ENCODE results near the gene CCDC12.
A peak's percentile ranks its signal among the peaks of the same experiment; 100 is the strongest.

Gene CCDC12

GRCh38 chr3:46926447-46926846 is 50.1 kb downstream of the CCDC12 start:
- peaks cover 27 to 65% (median 61%) of the 10 kb centered on the region in 5 donors for H3K4me1 ChIP-seq (ENCODE audit: control insufficient read depth in 5 of 5, insufficient read depth in 5 of 5, low read length in 5 of 5)
- H3K9ac ChIP-seq (ENCODE audit: low read length in 5 of 5) = peak overlapping the region in 1 of 5 donors; percentile 16
- peak overlapping the region; percentile 30 for H3K27ac ChIP-seq (ENCODE audit: low read depth, low read length)
- no peaks in the 10 kb centered on the region for H3K27me3 ChIP-seq (ENCODE audit: control insufficient read depth in 5 of 5, insufficient read depth in 4 of 5, low read length in 5 of 5)
- peaks cover 0 to 47% (median 44%) of the 10 kb centered on the region in 5 donors for H3K36me3 ChIP-seq (ENCODE audit: control insufficient read depth in 5 of 5, insufficient read depth in 5 of 5, low read length in 5 of 5)
- H3K9me3 ChIP-seq (ENCODE audit: control insufficient read depth in 5 of 5, low read length in 5 of 5) = no peaks in the 10 kb centered on the region
- H3K4me3 ChIP-seq (ENCODE audit: low read depth in 1 of 5, low read length in 5 of 5) = peak overlapping the region in 1 of 5 donors; percentile 20

- Histone ChIP-seq H3K4me3 (ENCODE audit: low read depth in 1 of 5, low read length in 5 of 5) (peak overlapping the region in 1 of 5 donors; percentile 0), H3K36me3 (ENCODE audit: control insufficient read depth in 5 of 5, insufficient read depth in 5 of 5, low read length in 5 of 5) (peaks cover 0 to 51% (median 48%) of the 10 kb centered on the region in 5 donors), H3K4me1 (ENCODE audit: control insufficient read depth in 5 of 5, insufficient read depth in 5 of 5, low read length in 5 of 5) (peaks cover 26 to 61% (median 57%) of the 10 kb centered on the region in 5 donors), H3K27ac (ENCODE audit: low read depth, low read length) (peak overlapping the region; percentile 30), H3K9me3 (ENCODE audit: control insufficient read depth in 5 of 5, low read length in 5 of 5) (no peaks in the 10 kb centered on the region), H3K9ac (ENCODE audit: low read length in 5 of 5) (peak overlapping the region in 1 of 5 donors; percentile 16), H3K27me3 (ENCODE audit: control insufficient read depth in 5 of 5, insufficient read depth in 4 of 5, low read length in 5 of 5) (no peaks in the 10 kb centered on the region)
Observed at GRCh38 chr3:46926039-46926438, 50.5 kb downstream of the CCDC12 start.

- Histone ChIP-seq H3K9ac (ENCODE audit: low read length in 5 of 5) (no peak overlapping the region), H3K9me3 (ENCODE audit: control insufficient read depth in 5 of 5, low read length in 5 of 5) (no peaks in the 10 kb centered on the region), H3K4me3 (ENCODE audit: low read depth in 1 of 5, low read length in 5 of 5) (no peak overlapping the region), H3K36me3 (ENCODE audit: control insufficient read depth in 5 of 5, insufficient read depth in 5 of 5, low read length in 5 of 5) (peaks cover 0 to 55% (median 53%) of the 10 kb centered on the region in 5 donors), H3K27me3 (ENCODE audit: control insufficient read depth in 5 of 5, insufficient read depth in 4 of 5, low read length in 5 of 5) (no peaks in the 10 kb centered on the region), H3K4me1 (ENCODE audit: control insufficient read depth in 5 of 5, insufficient read depth in 5 of 5, low read length in 5 of 5) (peaks cover 22 to 56% (median 52%) of the 10 kb centered on the region in 5 donors), H3K27ac (ENCODE audit: low read depth, low read length) (no peak overlapping the region)
Observed at GRCh38 chr3:46925585-46925934, 51.0 kb downstream of the CCDC12 start.

- Histone ChIP-seq H3K27me3 (ENCODE audit: control insufficient read depth in 5 of 5, insufficient read depth in 4 of 5, low read length in 5 of 5) (no peaks in the 10 kb centered on the region), H3K9me3 (ENCODE audit: control insufficient read depth in 5 of 5, low read length in 5 of 5) (no peaks in the 10 kb centered on the region), H3K4me1 (ENCODE audit: control insufficient read depth in 5 of 5, insufficient read depth in 5 of 5, low read length in 5 of 5) (peaks cover 19 to 51% (median 47%) of the 10 kb centered on the region in 5 donors), H3K27ac (ENCODE audit: low read depth, low read length) (no peak overlapping the region), H3K4me3 (ENCODE audit: low read depth in 1 of 5, low read length in 5 of 5) (no peak overlapping the region), H3K9ac (ENCODE audit: low read length in 5 of 5) (no peak overlapping the region), H3K36me3 (ENCODE audit: control insufficient read depth in 5 of 5, insufficient read depth in 5 of 5, low read length in 5 of 5) (peaks cover 2 to 60% (median 58%) of the 10 kb centered on the region in 5 donors)
Observed at GRCh38 chr3:46924921-46925584, 51.5 kb downstream of the CCDC12 start.

GRCh38 chr3:46923559-46924350 is 52.8 kb downstream of the CCDC12 start:
- Histone ChIP-seq H3K27ac (ENCODE audit: low read depth, low read length) (no peak overlapping the region), H3K4me1 (ENCODE audit: control insufficient read depth in 5 of 5, insufficient read depth in 5 of 5, low read length in 5 of 5) (peaks cover 14 to 38% (median 34%) of the 10 kb centered on the region in 5 donors), H3K27me3 (ENCODE audit: control insufficient read depth in 5 of 5, insufficient read depth in 4 of 5, low read length in 5 of 5) (no peaks in the 10 kb centered on the region), H3K9me3 (ENCODE audit: control insufficient read depth in 5 of 5, low read length in 5 of 5) (no peaks in the 10 kb centered on the region), H3K4me3 (ENCODE audit: low read depth in 1 of 5, low read length in 5 of 5) (no peak overlapping the region), H3K9ac (ENCODE audit: low read length in 5 of 5) (no peak overlapping the region), H3K36me3 (ENCODE audit: control insufficient read depth in 5 of 5, insufficient read depth in 5 of 5, low read length in 5 of 5) (peaks cover 6 to 73% (median 65%) of the 10 kb centered on the region in 5 donors)

GRCh38 chr3:46922871-46923558 is 53.5 kb downstream of the CCDC12 start:
- no peaks in the 10 kb centered on the region for H3K27me3 ChIP-seq (ENCODE audit: control insufficient read depth in 5 of 5, insufficient read depth in 4 of 5, low read length in 5 of 5)
- H3K9ac ChIP-seq (ENCODE audit: low read length in 5 of 5) = no peak overlapping the region
- H3K27ac ChIP-seq (ENCODE audit: low read depth, low read length) = no peak overlapping the region
- peaks cover 13 to 33% (median 31%) of the 10 kb centered on the region in 5 donors for H3K4me1 ChIP-seq (ENCODE audit: control insufficient read depth in 5 of 5, insufficient read depth in 5 of 5, low read length in 5 of 5)
- H3K36me3 ChIP-seq (ENCODE audit: control insufficient read depth in 5 of 5, insufficient read depth in 5 of 5, low read length in 5 of 5) = peaks cover 9 to 80% (median 71%) of the 10 kb centered on the region in 5 donors
- no peak overlapping the region for H3K4me3 ChIP-seq (ENCODE audit: low read depth in 1 of 5, low read length in 5 of 5)
- no peaks in the 10 kb centered on the region for H3K9me3 ChIP-seq (ENCODE audit: control insufficient read depth in 5 of 5, low read length in 5 of 5)

- Histone ChIP-seq H3K4me3 (ENCODE audit: low read depth in 1 of 5, low read length in 5 of 5) (no peak overlapping the region), H3K4me1 (ENCODE audit: control insufficient read depth in 5 of 5, insufficient read depth in 5 of 5, low read length in 5 of 5) (peaks cover 13 to 27% (median 25%) of the 10 kb centered on the region in 5 donors), H3K9me3 (ENCODE audit: control insufficient read depth in 5 of 5, low read length in 5 of 5) (no peaks in the 10 kb centered on the region), H3K27ac (ENCODE audit: low read depth, low read length) (no peak overlapping the region), H3K27me3 (ENCODE audit: control insufficient read depth in 5 of 5, insufficient read depth in 4 of 5, low read length in 5 of 5) (no peaks in the 10 kb centered on the region), H3K9ac (ENCODE audit: low read length in 5 of 5) (no peak overlapping the region), H3K36me3 (ENCODE audit: control insufficient read depth in 5 of 5, insufficient read depth in 5 of 5, low read length in 5 of 5) (peaks cover 9 to 86% (median 75%) of the 10 kb centered on the region in 5 donors)
Observed at GRCh38 chr3:46922426-46922825, 54.1 kb downstream of the CCDC12 start.

- H3K9me3 ChIP-seq (ENCODE audit: control insufficient read depth in 5 of 5, low read length in 5 of 5) = peaks cover 0 to 4% (median 0%) of the 10 kb centered on the region in 5 donors
- peaks cover 10 to 21% (median 20%) of the 10 kb centered on the region in 5 donors for H3K4me1 ChIP-seq (ENCODE audit: control insufficient read depth in 5 of 5, insufficient read depth in 5 of 5, low read length in 5 of 5)
- H3K27me3 ChIP-seq (ENCODE audit: control insufficient read depth in 5 of 5, insufficient read depth in 4 of 5, low read length in 5 of 5) = no peaks in the 10 kb centered on the region
- H3K27ac ChIP-seq (ENCODE audit: low read depth, low read length) = no peak overlapping the region
- no peak overlapping the region for H3K9ac ChIP-seq (ENCODE audit: low read length in 5 of 5)
- no peak overlapping the region for H3K4me3 ChIP-seq (ENCODE audit: low read depth in 1 of 5, low read length in 5 of 5)
- peaks cover 11 to 92% (median 78%) of the 10 kb centered on the region in 5 donors for H3K36me3 ChIP-seq (ENCODE audit: control insufficient read depth in 5 of 5, insufficient read depth in 5 of 5, low read length in 5 of 5)
Observed at GRCh38 chr3:46921871-46922271, 54.7 kb downstream of the CCDC12 start.

GRCh38 chr3:46921041-46921440 is 55.5 kb downstream of the CCDC12 start:
- H3K9me3 ChIP-seq (ENCODE audit: control insufficient read depth in 5 of 5, low read length in 5 of 5) = peaks cover 0 to 4% (median 0%) of the 10 kb centered on the region in 5 donors
- H3K36me3 ChIP-seq (ENCODE audit: control insufficient read depth in 5 of 5, insufficient read depth in 5 of 5, low read length in 5 of 5) = peaks cover 12 to 89% (median 78%) of the 10 kb centered on the region in 5 donors
- no peak overlapping the region for H3K27ac ChIP-seq (ENCODE audit: low read depth, low read length)
- no peak overlapping the region for H3K9ac ChIP-seq (ENCODE audit: low read length in 5 of 5)
- no peaks in the 10 kb centered on the region for H3K27me3 ChIP-seq (ENCODE audit: control insufficient read depth in 5 of 5, insufficient read depth in 4 of 5, low read length in 5 of 5)
- H3K4me1 ChIP-seq (ENCODE audit: control insufficient read depth in 5 of 5, insufficient read depth in 5 of 5, low read length in 5 of 5) = peaks cover 6 to 13% (median 12%) of the 10 kb centered on the region in 5 donors
- H3K4me3 ChIP-seq (ENCODE audit: low read depth in 1 of 5, low read length in 5 of 5) = no peak overlapping the region

All from subcutaneous abdominal adipose tissue (tissue), 5 donors.